Stimulated activated CD4-positive, alpha-beta T cell treated with anti-CD3 and anti-CD28 coated beads, TNF-alpha, amount 100 ng/mL, for 48 hours (primary cell): ENCODE measurements around the gene RAD51B.
"Not testable (repeated sequence)": the region's sequence is repeated elsewhere in the genome, so short reads cannot be mapped to it uniquely, and the experiment has no call there.

Experiments
- DNase-seq, 3 donors: peaks; one replicate each; pipeline ENCODE4 v3.0.0-alpha.2; 2020; ENCODE audit warnings: low read depth in 3 of 3

The RAD51B gene

DNA sequence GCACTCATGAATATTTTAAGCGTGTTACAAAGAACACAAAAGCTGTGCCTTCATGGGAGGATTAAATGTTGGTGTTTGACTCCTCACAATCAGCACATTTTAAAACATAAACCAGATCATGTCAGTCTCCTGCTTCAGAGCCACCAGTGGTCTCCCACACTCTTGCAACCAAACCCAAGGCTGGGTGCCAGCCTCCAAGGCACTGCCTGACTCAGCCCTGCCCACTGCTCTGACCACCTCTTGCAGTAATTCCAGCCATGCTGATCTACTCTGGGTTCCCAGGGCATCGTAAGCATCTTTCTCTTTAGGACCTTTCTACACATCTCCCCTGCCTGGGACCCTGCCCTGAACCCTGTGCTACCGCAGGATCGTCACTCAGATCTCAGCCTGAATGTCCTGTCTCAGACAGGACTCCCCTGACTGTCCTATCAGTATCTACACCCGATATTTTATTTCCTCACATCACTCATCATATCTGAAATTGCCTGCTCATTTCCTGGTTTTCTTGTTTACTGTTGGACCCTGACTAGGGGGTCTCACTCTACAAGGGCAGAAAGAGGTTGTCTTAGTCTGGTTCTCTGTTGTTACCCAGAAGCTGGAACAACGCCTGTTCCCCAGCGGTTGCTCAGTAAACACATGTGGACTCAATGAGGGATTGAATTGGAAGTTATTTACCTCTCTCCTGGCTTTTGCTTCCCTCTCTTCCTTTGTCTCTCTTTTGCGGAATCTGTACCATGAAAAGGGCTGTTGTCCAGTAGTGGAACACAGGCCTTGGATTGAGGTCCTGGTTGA is 449.8 kb downstream of the RAD51B start:
- no peak for DNase-seq

DNA sequence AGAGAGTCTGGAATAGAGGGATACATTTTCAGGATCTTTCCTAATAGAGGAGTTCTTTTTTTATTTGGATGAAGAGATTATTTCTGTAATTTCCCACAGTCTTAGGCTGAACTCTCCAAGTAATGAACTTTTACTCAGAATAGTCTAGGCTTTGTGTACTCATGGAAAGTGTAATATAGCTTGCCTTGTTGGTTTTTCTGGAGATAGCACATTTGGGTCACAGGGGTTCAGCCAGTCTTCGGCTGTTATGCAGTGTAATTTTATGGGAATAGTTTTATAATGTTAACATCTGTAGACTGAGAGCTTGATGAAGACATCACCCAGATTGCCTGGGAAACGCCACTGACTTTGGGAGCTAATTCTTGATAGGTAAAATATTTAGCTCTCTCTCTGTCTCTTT is 450.8 kb downstream of the RAD51B start:
- DNase-seq = no peak

DNA sequence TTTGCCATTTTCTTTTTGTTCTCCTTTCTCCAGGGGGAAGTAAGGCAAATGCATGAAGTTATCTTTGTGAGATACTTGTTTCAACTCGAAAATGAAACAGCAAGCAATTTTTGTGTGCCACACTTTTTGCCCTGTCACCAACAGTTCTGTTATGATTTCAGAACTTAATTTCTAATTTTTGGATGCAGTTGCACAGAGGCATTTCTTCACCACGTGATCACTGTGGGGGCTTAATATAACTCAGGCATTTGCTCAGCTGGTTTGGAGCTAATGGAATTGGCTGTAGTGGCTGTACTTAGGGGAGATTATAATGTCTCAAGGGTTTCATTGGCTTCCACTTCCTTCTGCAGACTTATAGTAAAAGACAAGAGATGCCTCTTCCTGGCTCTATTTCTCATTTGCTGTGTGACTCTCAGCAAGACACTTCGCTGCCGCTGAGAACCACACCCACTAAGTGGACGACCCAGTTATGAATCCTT is 452.4 kb downstream of the RAD51B start:
- no peak for DNase-seq

DNA sequence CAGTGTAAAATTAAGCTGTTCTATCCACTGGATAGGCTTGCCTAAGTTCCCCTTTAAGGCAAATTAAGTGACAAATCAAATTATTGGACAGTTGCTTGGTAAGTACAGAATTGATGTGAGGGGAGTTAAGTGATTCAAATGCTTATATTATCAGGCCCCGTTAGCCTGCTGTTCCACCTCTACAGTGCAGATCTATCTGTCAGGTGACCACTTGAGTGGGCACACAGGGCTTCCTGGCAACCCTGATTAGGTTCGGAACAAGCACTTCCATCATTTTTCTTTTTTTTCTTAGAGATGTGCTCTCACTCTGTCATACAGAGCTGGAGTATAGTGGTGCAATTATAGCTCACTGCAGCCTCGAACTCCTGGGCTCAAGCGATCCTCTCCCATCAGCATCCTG is 453.8 kb downstream of the RAD51B start:
- DNase-seq = no peak

DNA sequence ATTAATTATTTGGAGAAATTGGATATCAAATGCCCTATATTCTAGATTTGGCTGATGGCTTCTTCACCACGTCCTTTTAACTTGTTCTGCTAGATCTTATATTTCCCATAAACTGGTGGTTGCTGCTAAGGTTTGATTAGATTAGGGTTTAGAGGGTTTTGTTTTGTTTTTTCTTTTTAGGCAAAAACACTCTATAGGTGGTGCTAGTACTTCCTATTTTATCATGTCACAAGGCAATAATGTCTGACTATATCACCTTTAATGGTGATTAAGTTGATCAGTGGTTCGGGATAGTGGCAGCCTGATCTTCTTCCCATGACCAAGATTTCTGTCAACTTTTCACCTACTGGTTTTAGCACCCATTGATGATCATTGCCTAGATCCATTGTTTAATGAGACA is 455.1 kb downstream of the RAD51B start:
- no peak for DNase-seq

- no peak for DNase-seq
Observed at GRCh38 chr14:68278576-68279436, 459.2 kb downstream of the RAD51B start.

GRCh38 chr14:68279437-68279720 is 459.8 kb downstream of the RAD51B start:
- no peak for DNase-seq

DNA sequence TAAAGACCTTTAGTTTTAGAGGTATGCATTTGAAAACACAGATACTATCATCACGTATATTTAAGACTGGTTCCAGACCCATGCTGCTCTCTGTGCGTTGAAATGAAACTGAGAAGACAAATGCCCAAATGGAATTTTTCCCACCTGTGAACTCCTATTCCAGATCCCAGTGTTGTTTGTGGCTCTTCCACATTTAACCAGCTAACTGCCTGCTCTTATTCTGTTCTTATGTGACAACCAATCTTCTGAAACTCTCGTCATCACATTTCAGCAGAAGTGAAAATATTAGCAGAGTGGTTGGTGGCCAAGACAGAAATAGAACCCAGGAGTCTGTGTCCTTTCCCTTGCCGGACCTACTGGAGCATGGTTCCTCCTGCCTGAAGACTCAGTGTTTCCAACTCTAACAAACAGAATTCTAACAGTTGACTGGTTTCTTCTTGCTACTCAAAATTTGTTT is 460.2 kb downstream of the RAD51B start:
- DNase-seq = no peak

GRCh38 chr14:68281497-68281896 is 461.9 kb downstream of the RAD51B start:
- no peak for DNase-seq

GRCh38 chr14:68282479-68283377 is 463.1 kb downstream of the RAD51B start:
- peak in 1 of 3 donors; percentile 20 for DNase-seq

GRCh38 chr14:68283378-68284123 is 464.0 kb downstream of the RAD51B start:
- DNase-seq = peak in 1 of 3 donors; percentile 23

DNA sequence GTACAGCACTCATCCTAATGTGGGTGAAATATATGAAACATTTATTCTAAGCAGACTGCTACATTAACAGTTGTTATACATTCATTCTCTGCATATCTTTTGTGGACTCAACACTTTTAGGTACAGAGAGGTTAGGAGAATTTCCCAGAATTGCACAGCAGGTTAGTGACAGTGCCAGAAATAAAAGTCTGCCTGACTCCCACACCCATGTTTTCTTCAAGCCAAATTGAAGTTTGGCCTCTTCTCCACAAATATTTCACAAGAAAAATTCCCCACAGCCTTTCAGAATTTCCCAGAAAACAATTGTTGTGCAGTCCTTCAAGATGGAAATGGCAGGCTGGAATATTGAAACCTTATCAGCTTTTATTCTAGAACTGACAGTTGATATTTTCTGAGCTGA is 464.8 kb downstream of the RAD51B start:
- DNase-seq = no peak

GRCh38 chr14:68284834-68285233 is 465.3 kb downstream of the RAD51B start:
- DNase-seq = no peak

- DNase-seq = peak; percentile 47 to 65 (median 52)
Observed at GRCh38 chr14:68285421-68286179, 466.0 kb downstream of the RAD51B start.

DNA sequence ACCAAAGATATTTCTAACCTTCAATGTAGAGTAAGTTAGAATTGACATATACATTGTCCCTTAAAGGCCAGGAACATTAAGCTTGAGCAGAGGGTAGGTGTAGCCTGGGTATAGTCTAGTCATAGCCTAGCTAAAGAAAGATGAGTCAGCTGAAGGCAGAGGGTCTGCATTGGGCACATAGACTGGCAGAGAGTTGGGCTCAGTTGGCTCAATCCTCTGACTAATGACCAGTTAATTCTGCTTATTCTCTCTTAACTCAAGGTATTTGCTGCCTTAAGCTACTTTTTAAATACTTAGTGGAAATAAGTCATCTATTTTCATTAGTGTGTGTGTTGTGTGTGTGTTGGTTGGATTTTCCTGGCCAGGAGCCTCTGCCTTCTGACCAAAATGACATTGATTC is 467.1 kb downstream of the RAD51B start:
- no peak for DNase-seq

- DNase-seq = not testable (repeated sequence)
Observed at GRCh38 chr14:68289452-68289851, 469.9 kb downstream of the RAD51B start.

- no peak for DNase-seq
Observed at GRCh38 chr14:68291820-68292219, 472.2 kb downstream of the RAD51B start.

DNA sequence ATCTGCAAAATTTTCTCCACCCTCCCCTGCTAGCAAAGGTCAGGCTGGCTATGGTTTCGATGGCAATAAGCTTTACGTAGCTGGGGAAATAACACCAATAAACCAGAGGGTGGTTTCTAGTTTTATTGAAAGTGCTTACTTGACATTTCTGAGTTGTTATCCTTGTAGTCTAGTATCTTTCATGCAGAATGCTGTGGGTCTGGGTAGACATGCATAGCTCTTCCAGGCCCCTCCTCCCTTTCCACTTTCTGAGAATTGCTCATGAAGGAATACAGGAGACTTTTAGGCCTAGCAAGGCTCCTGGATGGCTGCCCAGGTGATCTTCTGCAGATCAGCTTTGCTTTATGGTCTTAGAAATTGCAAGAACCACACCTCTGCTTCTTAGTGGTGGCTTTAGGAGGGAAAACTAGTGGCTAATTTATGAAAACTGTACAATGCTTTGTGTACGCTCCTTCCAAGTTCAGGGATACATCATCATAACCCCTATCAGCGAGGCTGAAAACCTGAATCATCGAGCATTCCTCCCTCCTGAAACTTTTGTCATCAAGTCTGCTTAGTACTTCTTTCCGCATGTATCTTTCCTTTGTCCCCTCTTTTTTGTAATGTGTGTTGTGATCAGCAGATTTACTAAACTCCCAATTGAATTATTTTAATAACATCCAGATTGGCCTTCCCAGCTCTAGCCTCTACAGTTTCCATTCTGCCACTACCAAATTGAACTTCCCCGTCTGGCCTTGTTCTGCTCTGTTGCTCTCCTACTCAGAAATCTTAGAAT is 473.0 kb downstream of the RAD51B start:
- no peak for DNase-seq

GRCh38 chr14:68293404-68293803 is 473.8 kb downstream of the RAD51B start:
- DNase-seq = no peak
